Erythroblast (primary cell): ENCODE results near the gene ARL8B.
"Not testable (repeated sequence)": the region's sequence is repeated elsewhere in the genome, so short reads cannot be mapped to it uniquely, and the experiment has no call there.

Source experiments
- GATA1 ChIP-seq: IDR thresholded peaks from 2 replicates; pipeline ENCODE4 v1.6.1; 2011; ENCODE audit warnings: low read depth, mild to moderate bottlenecking, control low read depth, low read length, moderate library complexity
- POLR2A ChIP-seq: IDR thresholded peaks from 2 replicates; pipeline ENCODE4 v1.6.1; 2011; ENCODE audit warnings: mild to moderate bottlenecking, low read length

DNA sequence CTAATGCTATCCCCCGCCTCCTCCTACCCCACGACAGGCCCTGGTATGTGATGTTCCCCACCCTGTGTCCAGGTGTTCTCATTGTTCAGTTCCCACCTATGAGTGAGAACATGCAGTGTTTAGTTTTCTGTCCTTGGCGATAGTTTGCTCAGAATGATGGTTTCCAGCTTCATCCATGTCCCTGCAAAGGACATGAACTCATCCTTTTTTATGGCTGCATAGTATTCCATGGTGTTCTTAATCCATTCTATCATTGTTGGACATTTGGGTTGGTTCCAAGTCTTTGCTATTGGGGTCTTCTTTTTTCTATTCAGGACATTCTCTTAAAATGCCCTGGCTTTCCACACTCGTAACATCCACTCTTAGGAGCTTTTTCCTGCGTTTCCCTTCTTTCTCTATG, 25.1 kb downstream of the ARL8B start:
- not testable (repeated sequence) for TF ChIP-seq GATA1, POLR2A
